SK-N-SH (cell line): ENCODE results near the gene CCND1. TPM values are rescaled to one million over a fixed set of nuclear protein-coding genes. Genes with fewer than 3 reads are reported as not detected.

Source experiments
- CTCF ChIA-PET: fragments of 300-600, 350-600 bp; formaldehyde crosslinking; extraction: SDS; loops from one replicate; lab custom pipeline; 2021; lab: Yijun Ruan, JAX
- POLR2A ChIA-PET: fragments of 350-600 bp; sonication (Branson Sonifier 250); formaldehyde crosslinking; extraction: SDS; loops from one replicate; lab custom pipeline; 2020; ENCODE audit warnings: antibody characterized with exemption, inconsistent platforms; lab: Yijun Ruan, JAX
- DNase-seq: peaks from one replicate; pipeline ENCODE4 v3.0.0; 2012
- H2AFZ ChIP-seq: fragments of 200-600 bp; sonication (generic); 2 replicates; pipeline ENCODE4 v1.8.1; 2016; ENCODE audit warnings: antibody characterized with exemption, mild to moderate bottlenecking, low read depth
- H3F3A ChIP-seq: fragments of 200-600 bp; sonication (generic); replicated peaks from 2 replicates; pipeline ENCODE3; 2016; ENCODE audit warnings: antibody characterized with exemption, mild to moderate bottlenecking; ENCODE audit not compliant: insufficient read depth
- H3K27ac ChIP-seq, 2 experiments: fragments of 200-500 bp in 1 of 2; fragments of 200-600 bp in 1 of 2; sonication (Bioruptor generic) in 1 of 2; sonication (generic), shearing (Covaris generic) in 1 of 2; 2 replicates each; pipeline versions ENCODE4 v1.5.1 to v1.6.1; 2014 to 2016; ENCODE audit warnings: low read depth in 2 of 2, inconsistent platforms in 1 of 2, low read length in 1 of 2, mild to moderate bottlenecking in 1 of 2, mixed read lengths in 1 of 2
- H3K27me3 ChIP-seq: fragments of 200-600 bp; sonication (generic), shearing (Covaris generic); 2 replicates; pipeline ENCODE4 v1.6.1; 2016; ENCODE audit warnings: mixed run types; ENCODE audit not compliant: insufficient read depth
- H3K36me3 ChIP-seq, 2 experiments: fragments of 200-500 bp in 1 of 2; fragments of 200-600 bp in 1 of 2; sonication (Bioruptor generic) in 1 of 2; sonication (generic) in 1 of 2; replicated peaks in 1 of 2; 2 replicates each; pipeline versions ENCODE3 to v1.5.1; 2014 to 2016; ENCODE audit warnings: low read length in 1 of 2, mild to moderate bottlenecking in 1 of 2; ENCODE audit not compliant: insufficient read depth in 2 of 2, control insufficient read depth in 1 of 2
- H3K4me1 ChIP-seq, 2 experiments: fragments of 200-500 bp in 1 of 2; fragments of 200-600 bp in 1 of 2; sonication (Bioruptor generic) in 1 of 2; sonication (generic), shearing (Covaris generic) in 1 of 2; 2 replicates each; pipeline versions ENCODE4 v1.5.1 to v1.6.1; 2014 to 2016; ENCODE audit warnings: low read depth in 1 of 2, low read length in 1 of 2, mixed run types in 1 of 2; ENCODE audit not compliant: insufficient read depth in 2 of 2, control insufficient read depth in 1 of 2
- H3K4me2 ChIP-seq: fragments of 200-600 bp; sonication (generic), shearing (Covaris generic); 2 replicates; pipeline ENCODE4 v1.6.1; 2017; ENCODE audit warnings: mixed run types
- H3K4me3 ChIP-seq, 2 experiments: fragments of 200-500 bp in 1 of 2; fragments of 200-600 bp in 1 of 2; sonication (Bioruptor generic) in 1 of 2; sonication (generic), shearing (Covaris generic) in 1 of 2; 2 replicates each; pipeline versions ENCODE4 v1.5.1 to v1.8.1; 2014 to 2016; ENCODE audit warnings: low read depth in 2 of 2, inconsistent platforms in 1 of 2, low read length in 1 of 2, mild to moderate bottlenecking in 1 of 2, mixed read lengths in 1 of 2, moderate library complexity in 1 of 2
- H3K79me2 ChIP-seq: fragments of 200-600 bp; sonication (generic); 2 replicates; pipeline ENCODE4 v1.8.1; 2017; ENCODE audit warnings: mild to moderate bottlenecking; ENCODE audit not compliant: insufficient read depth
- H3K9ac ChIP-seq: fragments of 200-600 bp; sonication (generic); 2 replicates; pipeline ENCODE4 v1.6.1; 2017; ENCODE audit warnings: mixed run types
- H3K9me2 ChIP-seq: fragments of 200-600 bp; sonication (generic); 2 replicates; pipeline ENCODE4 v1.6.1; 2017; ENCODE audit warnings: mixed run types
- H3K9me3 ChIP-seq: fragments of 200-600 bp; sonication (generic); 2 replicates; pipeline ENCODE4 v1.6.1; 2017; ENCODE audit warnings: mixed run types, mild to moderate bottlenecking, moderate library complexity
- H4K20me1 ChIP-seq: fragments of 200-600 bp; sonication (generic); 2 replicates; pipeline ENCODE4 v1.6.1; 2017; ENCODE audit warnings: mild to moderate bottlenecking, mixed run types; ENCODE audit not compliant: insufficient read depth
- CTCF ChIP-seq: fragments of 200-600 bp; sonication (generic); IDR thresholded peaks from 2 replicates; pipeline ENCODE4 v1.6.1; 2017; ENCODE audit warnings: antibody characterized with exemption, mild to moderate bottlenecking, moderate library complexity
- ELF1 ChIP-seq: IDR thresholded peaks from 2 replicates; pipeline ENCODE4 v1.4.0; 2012
- FOXM1 ChIP-seq: IDR thresholded peaks from 2 replicates; pipeline ENCODE4 v1.4.0; 2012; ENCODE audit warnings: low read depth, mild to moderate bottlenecking
- GATA2 ChIP-seq: sonication (generic); formaldehyde crosslinking; IDR thresholded peaks from 2 replicates; pipeline ENCODE4 v1.5.0; 2020; ENCODE audit warnings: mild to moderate bottlenecking, missing genetic modification reagents
- MAX ChIP-seq: IDR thresholded peaks from 2 replicates; pipeline ENCODE4 v1.4.0; 2012; ENCODE audit warnings: low read depth
- MEF2A ChIP-seq: IDR thresholded peaks from 2 replicates; pipeline ENCODE4 v1.4.0; 2012; ENCODE audit warnings: low read depth, borderline replicate concordance
- MXI1 ChIP-seq: IDR thresholded peaks from 2 replicates; pipeline ENCODE4 v1.6.1; 2012; ENCODE audit warnings: mild to moderate bottlenecking, low read depth, low read length, improper control_type of control experiment
- NRF1 ChIP-seq: IDR thresholded peaks from 2 replicates; pipeline ENCODE4 v1.6.1; 2012; ENCODE audit warnings: low read depth, mild to moderate bottlenecking, low read length
- RAD21 ChIP-seq: IDR thresholded peaks from 2 replicates; pipeline ENCODE4 v1.6.1; 2012; ENCODE audit warnings: mild to moderate bottlenecking, low read length
- RCOR1 ChIP-seq: fragments of 150-350 bp; IDR thresholded peaks from 2 replicates; pipeline ENCODE4 v1.6.1; 2017; ENCODE audit warnings: antibody characterized with exemption, low read length
- REST ChIP-seq: IDR thresholded peaks from 2 replicates; pipeline ENCODE4 v1.6.1; 2012; ENCODE audit warnings: mild to moderate bottlenecking, low read depth, low read length, moderate library complexity
- USF1 ChIP-seq: IDR thresholded peaks from 2 replicates; pipeline ENCODE4 v1.4.0; 2012; ENCODE audit warnings: low read depth, borderline replicate concordance
- ZBTB33 ChIP-seq: IDR thresholded peaks from 2 replicates; pipeline ENCODE4 v1.4.0; 2012; ENCODE audit warnings: low read depth, borderline replicate concordance
- WGBS: methylation state at CpG from one replicate; pipeline ENCODE4 v1.1.6; 2017; ENCODE audit warnings: low lambda C conversion rate; 5-methylcytosine and 5-hydroxymethylcytosine counted together
- polyA plus RNA-seq, 3 experiments: library from polyadenylated mRNA; depleted of rRNA; stranded (reverse); fragments of >200 nt; gene quantifications; 2 replicates each; pipeline ENCODE4 v1.2.3, GENCODE V29; 2012

CCND1 gene
- polyA plus RNA-seq, 1 of the 3 experiments (the other 2 are of a cell fraction): 242 TPM

GRCh38 chr11:69696749-69697468, 56.0 kb downstream of the CCND1 start:
- POLR2A ChIA-PET: no interaction called here
- Histone ChIP-seq H3K4me1 (peaks cover 0 to 19% of the 10 kb centered on the region in 2 experiments; a peak in 1 of 4 replicates), H3K9me3 (no peaks in the 10 kb centered on the region), H3K79me2 (no peaks in the 10 kb centered on the region), H3K4me2 (no peak overlapping the region), H3K9ac (no peak overlapping the region), H2AFZ (no peak overlapping the region), H3K27me3 (no peaks in the 10 kb centered on the region; the same call in 1 of the 2 replicates), H3F3A (peaks cover 3% of the 10 kb centered on the region), H3K4me3 (no peak overlapping the region), H4K20me1 (no peaks in the 10 kb centered on the region), H3K9me2 (no peaks in the 10 kb centered on the region), H3K27ac (no peak overlapping the region), H3K36me3 (no peaks in the 10 kb centered on the region)
- DNase-seq: no peak
- 85% methylated on average over 11 of the region's 15 CpGs for WGBS
- CTCF ChIA-PET: interaction anchor here (0.6 to 2.3 kb wide), 7 partner anchors 8 to 222 kb away, joined by 3 to 12 read pairs (median 4); no protein-coding TSS in a partner anchor
- no peak for TF ChIP-seq USF1
- no peak for TF ChIP-seq ELF1
- no peak for TF ChIP-seq ZBTB33
- no peak for TF ChIP-seq RAD21
- no peak for TF ChIP-seq MEF2A
- TF ChIP-seq RCOR1: no peak
- TF ChIP-seq REST: no peak
- TF ChIP-seq MXI1: no peak

GRCh38 chr11:69697469-69697843, 56.5 kb downstream of the CCND1 start:
- Histone ChIP-seq H3K9me2 (no peaks in the 10 kb centered on the region), H3K9me3 (no peaks in the 10 kb centered on the region), H3K4me3 (no peak overlapping the region), H3K79me2 (no peaks in the 10 kb centered on the region), H4K20me1 (no peaks in the 10 kb centered on the region), H3K9ac (no peak overlapping the region), H3F3A (peaks cover 3% of the 10 kb centered on the region), H3K4me1 (peaks cover 0 to 19% of the 10 kb centered on the region in 2 experiments; a peak in 1 of 4 replicates), H3K36me3 (no peaks in the 10 kb centered on the region), H3K27ac (no peak overlapping the region), H2AFZ (no peak overlapping the region), H3K27me3 (peaks cover 1% of the 10 kb centered on the region), H3K4me2 (no peak overlapping the region)
- no peak for DNase-seq
- ChIA-PET POLR2A (no interaction called here), CTCF (interaction anchor here (1.1 to 1.3 kb wide), 2 partner anchors 8 to 14 kb away, joined by 3 to 4 read pairs; no protein-coding TSS in a partner anchor)
- WGBS: 61% methylated on average over 3 of the region's 8 CpGs
- TF ChIP-seq NRF1 (no peak), MXI1 (no peak), FOXM1 (no peak), REST (no peak), MAX (no peak), GATA2 (CRISPR knock-in tag) (no peak), CTCF (no peak), RAD21 (no peak)
